ENCODE data around the gene CDH4. TPM values are rescaled to one million over a fixed set of nuclear protein-coding genes. Genes with fewer than 3 reads are reported as not detected.

The CDH4 gene
- total and polyA plus RNA-seq, 9 of the 15 experiments (the other 6 are each of a cell fraction or from before 2014, with no cell fraction given), result 0.04 TPM; not detected in 8

GRCh38 chr20:61958773-61959700 is 707.0 kb downstream of the CDH4 start:
- ATAC-seq (peak; percentile 99), DNase-seq (ENCODE audit: extremely low read depth in 1 of 4, low spot score in 3 of 4) (peak; percentile 42 to 86 (median 84)), FAIRE-seq (no peak)
- Histone ChIP-seq H3K9me1 (ENCODE audit: control insufficient read depth, insufficient read depth, low read length) (no peaks in the 10 kb centered on the region), H3K9me3 (replicated peaks; ENCODE audit: control insufficient read depth, insufficient read depth, low read depth, low read length) (no peaks in the 10 kb centered on the region; the same call in none of the 2 replicates), H3K4me2 (ENCODE audit: insufficient read depth, low read length) (no peak overlapping the region), H3K27me3 (ENCODE audit: control insufficient read depth in 2 of 2, insufficient read depth in 2 of 2, low read length in 2 of 2) (peaks cover 0 to 14% of the 10 kb centered on the region in 2 experiments; a peak in 2 of 5 replicates), H3K36me3 (ENCODE audit: control insufficient read depth, insufficient read depth, low read length) (no peaks in the 10 kb centered on the region), H3K79me2 (ENCODE audit: control insufficient read depth, insufficient read depth, low read length) (no peaks in the 10 kb centered on the region), H3K4me1 (replicated peaks in 1 of 2; ENCODE audit: control insufficient read depth in 2 of 2, insufficient read depth in 2 of 2, low read length in 2 of 2) (no peaks in the 10 kb centered on the region; a peak in 2 of 5 replicates), H3K9ac (ENCODE audit: insufficient read depth in 1 of 2, low read depth in 2 of 2, low read length in 2 of 2) (peak overlapping the region in 1 of 2 experiments; percentile 17; a peak in 1 of 4 replicates), H2AFZ (ENCODE audit: low read depth, low read length) (no peak overlapping the region), H3K4me3 (no peak overlapping the region), H4K20me1 (replicated peaks; ENCODE audit: control insufficient read depth, insufficient read depth, low read length) (no peaks in the 10 kb centered on the region), H3K27ac (ENCODE audit: extremely low read depth, low read depth, low read length) (no peak overlapping the region)
- ChIA-PET POLR2A (interaction anchor here (0.6 to 0.7 kb wide), 3 partner anchors 22 to 226 kb away, joined by 3 to 4 read pairs (median 3); no protein-coding TSS in a partner anchor), CTCF (ENCODE audit: low intra/inter-chr PET ratio) (no interaction called here)
- intact Hi-C loops (cut with micrococcal nuclease), result no loop called here
- WGBS (ENCODE audit: insufficient coverage, low coverage, missing lambda C conversion rate), result 20% methylated on average over 22 of the region's 22 CpGs
- in situ Hi-C loops (cut with MboI), result no loop called here
- no TSS peak for BruUV-seq (replicated peaks)
- TF ChIP-seq ZNF121 (CRISPR knock-in tag; conservative IDR thresholded peaks at IDR 0.05) (no peak), MTA1 (IDR thresholded peaks at IDR 0.05; ENCODE audit: borderline replicate concordance) (no peak), ZNF384 (IDR thresholded peaks at IDR 0.05; ENCODE audit: low read depth, low read length) (no peak), RBM25 (IDR thresholded peaks at IDR 0.05; ENCODE audit: low read depth, low read length, severe bottlenecking) (peak; percentile 33), RBFOX2 (IDR thresholded peaks at IDR 0.05; ENCODE audit: low read depth, low read length) (no peak), ZNF717 (CRISPR knock-in tag; IDR thresholded peaks at IDR 0.05) (no peak), PKNOX1 (IDR thresholded peaks at IDR 0.05) (peak; percentile 93), ELF4 (CRISPR knock-in tag; IDR thresholded peaks at IDR 0.05) (no peak), FOXP1 (CRISPR knock-in tag; IDR thresholded peaks at IDR 0.05) (no peak), ZNF143 (CRISPR knock-in tag; IDR thresholded peaks at IDR 0.05) (no peak), ZBTB43 (CRISPR knock-in tag; IDR thresholded peaks at IDR 0.05) (no peak), ASH1L (IDR thresholded peaks at IDR 0.05; ENCODE audit: borderline replicate concordance, low read depth, partially characterized antibody) (peak; percentile 26), SOX6 (IDR thresholded peaks at IDR 0.05) (no peak), SP2 (IDR thresholded peaks at IDR 0.05; ENCODE audit: extremely low read depth, low read depth, low read length, poor library complexity, severe bottlenecking) (peak; percentile 35), POLR2H (tag; IDR thresholded peaks at IDR 0.05; ENCODE audit: low read depth) (no peak)
- TF ChIP-seq, protein P1, sequence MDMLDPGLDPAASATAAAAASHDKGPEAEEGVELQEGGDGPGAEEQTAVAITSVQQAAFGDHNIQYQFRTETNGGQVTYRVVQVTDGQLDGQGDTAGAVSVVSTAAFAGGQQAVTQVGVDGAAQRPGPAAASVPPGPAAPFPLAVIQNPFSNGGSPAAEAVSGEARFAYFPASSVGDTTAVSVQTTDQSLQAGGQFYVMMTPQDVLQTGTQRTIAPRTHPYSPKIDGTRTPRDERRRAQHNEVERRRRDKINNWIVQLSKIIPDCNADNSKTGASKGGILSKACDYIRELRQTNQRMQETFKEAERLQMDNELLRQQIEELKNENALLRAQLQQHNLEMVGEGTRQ (CRISPR knock-in tag; IDR thresholded peaks at IDR 0.05), result peak; percentile 39; the same call in 1 of the 2 replicates
- TF ChIP-seq, protein P2, sequence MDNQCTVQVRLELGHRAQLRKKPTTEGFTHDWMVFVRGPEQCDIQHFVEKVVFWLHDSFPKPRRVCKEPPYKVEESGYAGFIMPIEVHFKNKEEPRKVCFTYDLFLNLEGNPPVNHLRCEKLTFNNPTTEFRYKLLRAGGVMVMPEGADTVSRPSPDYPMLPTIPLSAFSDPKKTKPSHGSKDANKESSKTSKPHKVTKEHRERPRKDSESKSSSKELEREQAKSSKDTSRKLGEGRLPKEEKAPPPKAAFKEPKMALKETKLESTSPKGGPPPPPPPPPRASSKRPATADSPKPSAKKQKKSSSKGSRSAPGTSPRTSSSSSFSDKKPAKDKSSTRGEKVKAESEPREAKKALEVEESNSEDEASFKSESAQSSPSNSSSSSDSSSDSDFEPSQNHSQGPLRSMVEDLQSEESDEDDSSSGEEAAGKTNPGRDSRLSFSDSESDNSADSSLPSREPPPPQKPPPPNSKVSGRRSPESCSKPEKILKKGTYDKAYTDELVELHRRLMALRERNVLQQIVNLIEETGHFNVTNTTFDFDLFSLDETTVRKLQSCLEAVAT (IDR thresholded peaks at IDR 0.05), result no peak
